Neural cell (in vitro differentiated cells): ENCODE data around the gene JMJD6.

Experiments used
- CTCF ChIP-seq: fragments of 450-650 bp; IDR thresholded peaks from 2 replicates; pipeline ENCODE4 v1.5.1; 2014; ENCODE audit warnings: antibody characterized with exemption, mild to moderate bottlenecking, moderate library complexity; ENCODE audit not compliant: poor library complexity, severe bottlenecking
- EZH2 ChIP-seq: fragments of 200-600, 300-800 bp; shearing (Covaris generic), sonication (generic); IDR thresholded peaks from 2 replicates; pipeline ENCODE4 v1.6.1; 2014; ENCODE audit warnings: antibody characterized with exemption, low read length, borderline replicate concordance, mild to moderate bottlenecking; ENCODE audit not compliant: insufficient read depth, poor library complexity, severe bottlenecking

GRCh38 chr17:76684756-76685155 lies 41.6 kb downstream of the JMJD6 start:
- no peak for TF ChIP-seq CTCF
- no peak for TF ChIP-seq EZH2
